Embryonic facial prominence (tissue), 1 donor: Measurements from ENCODE around the gene SEMA3A.
"Not testable (repeated sequence)": the region's sequence is repeated elsewhere in the genome, so short reads cannot be mapped to it uniquely, and the experiment has no call there.

Source experiments
- DNase-seq: peaks from one replicate; pipeline ENCODE4 v3.0.0-alpha.2; 2016; ENCODE audit errors: extremely low spot score

SEMA3A gene

DNA sequence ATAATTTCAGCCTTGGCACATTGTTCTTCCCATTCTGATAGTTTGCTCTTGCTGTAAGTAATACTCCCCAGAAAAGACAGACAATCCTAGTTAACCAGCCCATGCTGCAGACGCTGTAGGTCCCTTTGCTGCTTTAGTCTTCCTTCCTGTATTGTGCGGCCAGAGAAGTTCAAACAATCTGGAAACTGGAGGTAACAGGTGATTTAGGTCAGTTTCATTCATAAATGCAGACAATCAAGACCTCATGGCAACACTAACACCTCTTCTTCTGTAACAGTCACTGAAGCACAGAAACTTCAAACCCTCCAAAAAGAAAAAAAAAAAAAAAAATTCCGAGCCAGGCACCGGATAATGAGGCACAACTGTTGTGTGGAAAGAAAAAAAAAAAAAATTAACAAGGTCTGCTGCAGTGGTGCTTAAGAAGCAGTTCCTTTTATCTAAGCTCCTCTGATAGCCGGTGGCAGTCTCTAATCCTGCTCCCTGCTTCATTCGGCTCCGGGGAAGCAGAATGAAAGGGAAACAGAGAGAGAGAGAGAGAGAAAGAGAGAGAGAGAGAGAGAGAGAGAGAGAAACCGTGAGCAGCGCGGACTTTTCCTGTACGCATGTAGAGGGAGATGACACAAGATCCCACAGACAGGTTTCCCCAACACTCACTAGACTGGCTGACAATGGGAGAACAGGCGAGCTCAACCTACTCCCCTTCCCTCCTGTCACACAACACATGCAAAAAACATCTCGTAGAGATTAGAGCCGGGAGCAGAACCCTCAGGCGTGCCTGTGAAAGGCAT, at the start of gene SEMA3A:
SEMA3A (minus strand) TSS at position 306 of the 788 bp plus-strand sequence; CDS start at position 103, 203 bp downstream.
- peak; percentile 45 for DNase-seq

DNA sequence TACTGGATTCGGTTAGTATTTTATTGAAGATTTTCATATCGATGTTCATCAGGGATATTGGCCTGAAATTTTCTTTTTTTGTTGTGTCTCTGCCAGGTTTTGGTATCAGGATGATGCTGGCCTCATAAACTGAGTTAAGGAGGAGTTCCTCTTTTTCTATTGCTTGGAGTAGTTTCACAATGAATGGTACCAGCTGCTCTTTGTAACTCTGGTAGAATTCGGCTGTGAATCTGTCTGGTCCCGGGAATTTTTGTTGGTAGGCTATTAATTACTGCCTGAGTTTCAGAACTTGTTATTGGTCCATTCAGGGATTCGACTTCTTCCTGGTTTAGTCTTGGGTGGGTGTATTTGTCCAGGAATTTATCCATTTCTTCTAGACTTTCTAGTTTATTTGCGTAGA, 48.4 kb upstream of the SEMA3A start:
- DNase-seq, result not testable (repeated sequence)

GRCh38 chr7:84238596-84238995, 44.0 kb upstream of the SEMA3A start:
- no peak for DNase-seq

GRCh38 chr7:84237533-84238173, 43.1 kb upstream of the SEMA3A start:
- no peak for DNase-seq

- DNase-seq, result no peak
Observed at GRCh38 chr7:84236398-84236797, 41.8 kb upstream of the SEMA3A start.

GRCh38 chr7:84232646-84233045, 38.1 kb upstream of the SEMA3A start:
- no peak for DNase-seq

- DNase-seq, result no peak
Observed at GRCh38 chr7:84231157-84231556, 36.6 kb upstream of the SEMA3A start.

GRCh38 chr7:84230491-84230890, 35.9 kb upstream of the SEMA3A start:
- no peak for DNase-seq

DNA sequence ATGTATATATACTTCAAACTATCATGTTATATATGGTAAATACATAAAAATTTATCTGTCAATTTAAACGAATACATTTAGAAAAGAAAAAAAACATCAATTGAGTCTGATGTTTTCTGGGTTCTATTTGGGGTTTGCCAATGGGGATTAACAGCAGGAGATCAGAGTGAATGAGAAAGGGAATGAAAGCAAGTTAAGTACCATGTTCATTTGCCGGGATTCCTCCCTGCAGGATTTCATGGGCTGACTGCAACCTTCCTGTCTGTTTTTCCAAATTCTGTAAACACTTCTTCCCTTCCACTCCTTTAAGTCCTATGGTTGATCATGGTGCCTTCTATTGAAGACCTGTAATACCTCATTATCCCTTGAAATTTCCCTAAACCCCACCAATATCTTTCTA, 33.9 kb upstream of the SEMA3A start:
- no peak for DNase-seq

DNA sequence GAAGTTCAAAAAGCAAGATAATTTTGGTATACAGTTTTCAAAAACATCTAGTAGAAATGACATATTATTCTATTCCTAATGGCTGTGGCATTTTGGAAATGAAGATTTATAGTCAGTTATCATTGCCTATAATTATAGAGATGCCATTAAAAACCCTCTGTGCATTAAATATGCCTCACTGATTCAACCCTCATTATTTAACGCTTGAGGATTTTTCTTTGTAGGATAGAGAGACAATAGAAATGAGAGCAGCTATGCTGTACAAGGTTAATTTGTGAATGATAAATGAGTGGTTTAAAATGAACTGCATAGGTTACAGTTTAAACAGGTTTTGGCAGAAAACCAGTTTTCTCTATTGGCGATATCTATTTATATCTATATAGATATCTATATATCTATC, 32.2 kb upstream of the SEMA3A start:
- DNase-seq, result no peak

GRCh38 chr7:84224505-84224904, 29.9 kb upstream of the SEMA3A start:
- no peak for DNase-seq

DNA sequence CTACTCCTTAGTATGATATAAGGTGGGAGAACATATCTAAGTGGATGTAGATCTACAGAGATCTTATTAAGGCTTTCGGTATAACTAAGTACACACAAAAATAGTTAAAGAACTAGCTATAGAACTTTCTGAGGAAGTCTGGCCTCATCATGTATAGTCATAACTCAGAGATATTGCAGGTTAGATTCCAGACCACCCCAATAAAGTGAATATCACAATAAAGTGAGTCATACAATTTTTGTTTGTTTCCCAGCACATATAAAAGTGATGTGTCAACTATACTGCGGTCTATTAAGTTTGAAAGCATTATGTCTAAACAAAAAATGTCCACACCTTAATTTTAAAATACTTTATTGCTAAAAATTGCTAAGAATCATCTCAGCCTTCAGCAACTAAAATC, 24.7 kb upstream of the SEMA3A start:
- DNase-seq, result no peak

GRCh38 chr7:84218681-84219080, 24.1 kb upstream of the SEMA3A start:
- no peak for DNase-seq

- no peak for DNase-seq
Observed at GRCh38 chr7:84216472-84216871, 21.9 kb upstream of the SEMA3A start.

DNA sequence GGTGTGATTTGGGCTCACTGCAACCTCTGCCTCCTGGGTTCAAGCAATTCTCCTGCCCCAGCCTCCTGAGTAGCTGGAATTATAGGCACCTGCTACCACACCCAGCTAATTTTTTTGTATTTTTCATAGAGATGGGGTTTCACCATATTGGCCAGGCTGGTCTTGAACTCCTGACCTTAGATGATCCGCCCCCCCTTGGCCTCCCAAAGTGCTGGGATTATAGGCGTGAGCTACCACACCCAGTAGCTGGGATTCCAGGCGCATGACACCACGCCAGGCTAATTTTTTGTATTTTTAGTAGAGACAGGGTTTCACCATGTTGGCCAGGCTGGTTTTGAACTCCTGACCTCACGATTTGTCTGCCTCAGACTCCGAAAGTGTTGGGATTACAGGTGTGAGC, 20.2 kb upstream of the SEMA3A start:
- not testable (repeated sequence) for DNase-seq

GRCh38 chr7:84210301-84210700, 15.7 kb upstream of the SEMA3A start:
- no peak for DNase-seq

DNA sequence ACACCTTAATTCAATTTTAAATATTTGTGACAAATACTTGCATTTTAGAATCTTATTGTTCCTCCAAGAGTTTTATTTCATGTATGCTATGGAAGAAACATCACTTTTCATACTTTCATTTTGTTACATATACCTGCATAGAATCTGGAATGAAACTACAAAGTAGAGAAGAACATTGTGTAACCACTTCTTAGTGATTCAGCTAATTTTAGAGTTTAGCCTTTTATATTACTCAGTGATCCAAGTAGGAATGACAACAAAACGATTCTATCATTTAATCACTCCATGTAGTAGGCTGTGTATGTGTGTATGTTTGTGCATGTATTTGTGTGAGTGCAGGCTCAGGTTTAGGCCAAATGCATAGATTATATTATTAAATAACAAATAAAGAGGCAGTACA, 14.4 kb upstream of the SEMA3A start:
- no peak for DNase-seq

GRCh38 chr7:84207615-84208014, 13.0 kb upstream of the SEMA3A start:
- no peak for DNase-seq

GRCh38 chr7:84207025-84207424, 12.4 kb upstream of the SEMA3A start:
- no peak for DNase-seq

DNA sequence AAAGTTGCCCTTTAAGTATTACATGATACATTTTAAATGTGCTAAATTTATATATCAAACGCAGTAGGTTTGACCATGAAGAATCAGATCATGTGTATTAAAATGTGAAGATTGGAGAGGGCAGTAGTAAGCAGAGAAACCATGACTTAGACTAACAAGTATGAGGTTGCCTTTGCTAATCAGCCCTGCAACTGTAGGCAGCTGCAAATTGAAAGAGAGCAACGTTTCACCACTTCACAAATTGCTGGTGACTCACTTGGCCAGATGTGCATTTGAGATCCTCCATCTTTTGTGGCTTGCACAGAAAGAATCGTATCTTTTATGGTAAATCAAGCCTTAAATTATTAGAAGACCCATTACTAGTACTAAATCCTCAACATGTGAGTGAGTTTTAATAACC, 10.1 kb upstream of the SEMA3A start:
- no peak for DNase-seq

DNA sequence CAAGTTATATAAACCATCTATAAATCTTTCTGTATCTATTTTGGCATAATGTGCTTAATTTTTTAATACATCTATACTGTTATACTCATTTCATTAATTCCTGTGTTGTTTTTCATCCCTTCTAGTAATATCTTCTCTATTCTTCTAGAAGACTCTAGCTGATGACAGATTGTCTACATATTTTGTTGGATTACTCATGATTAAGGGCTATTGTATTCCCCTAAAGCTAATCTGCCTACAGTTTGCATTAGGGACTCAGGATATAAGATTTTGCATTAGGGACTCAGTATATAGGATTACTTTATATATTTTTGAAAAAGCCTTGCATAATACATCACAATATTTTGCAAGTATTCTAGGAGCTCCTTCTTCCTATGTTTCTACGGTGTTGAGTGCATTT, 8.3 kb upstream of the SEMA3A start:
- DNase-seq, result no peak

- DNase-seq, result no peak
Observed at GRCh38 chr7:84200859-84201258, 6.3 kb upstream of the SEMA3A start.

DNA sequence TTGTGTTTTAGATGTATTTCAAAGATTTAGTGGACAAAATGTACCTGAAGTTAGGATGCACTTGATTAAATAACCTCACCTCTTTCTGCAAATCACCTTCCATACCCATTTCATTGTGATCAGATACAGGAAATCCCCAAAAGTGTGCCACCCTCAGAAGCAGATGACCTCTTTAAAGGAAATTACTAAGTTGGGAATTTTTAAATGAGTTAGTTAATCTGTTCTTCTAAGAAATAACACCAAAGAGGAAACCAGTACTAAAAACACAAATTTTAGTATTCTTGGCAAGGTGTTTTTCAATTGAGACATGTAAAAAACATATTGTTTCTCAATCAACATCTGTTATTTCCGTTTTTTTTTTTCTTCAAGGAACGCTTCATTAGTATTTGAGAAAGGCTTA, 4.6 kb upstream of the SEMA3A start:
- DNase-seq, result no peak
